COLO668 (cell line): ENCODE measurements around the gene ACADVL.

Experiments used
- DNase-seq: peaks from one replicate; lab custom pipeline; 2025; ENCODE audit not compliant: unreplicated experiment; lab: John Stamatoyannopoulos, UW

ACADVL gene

DNA sequence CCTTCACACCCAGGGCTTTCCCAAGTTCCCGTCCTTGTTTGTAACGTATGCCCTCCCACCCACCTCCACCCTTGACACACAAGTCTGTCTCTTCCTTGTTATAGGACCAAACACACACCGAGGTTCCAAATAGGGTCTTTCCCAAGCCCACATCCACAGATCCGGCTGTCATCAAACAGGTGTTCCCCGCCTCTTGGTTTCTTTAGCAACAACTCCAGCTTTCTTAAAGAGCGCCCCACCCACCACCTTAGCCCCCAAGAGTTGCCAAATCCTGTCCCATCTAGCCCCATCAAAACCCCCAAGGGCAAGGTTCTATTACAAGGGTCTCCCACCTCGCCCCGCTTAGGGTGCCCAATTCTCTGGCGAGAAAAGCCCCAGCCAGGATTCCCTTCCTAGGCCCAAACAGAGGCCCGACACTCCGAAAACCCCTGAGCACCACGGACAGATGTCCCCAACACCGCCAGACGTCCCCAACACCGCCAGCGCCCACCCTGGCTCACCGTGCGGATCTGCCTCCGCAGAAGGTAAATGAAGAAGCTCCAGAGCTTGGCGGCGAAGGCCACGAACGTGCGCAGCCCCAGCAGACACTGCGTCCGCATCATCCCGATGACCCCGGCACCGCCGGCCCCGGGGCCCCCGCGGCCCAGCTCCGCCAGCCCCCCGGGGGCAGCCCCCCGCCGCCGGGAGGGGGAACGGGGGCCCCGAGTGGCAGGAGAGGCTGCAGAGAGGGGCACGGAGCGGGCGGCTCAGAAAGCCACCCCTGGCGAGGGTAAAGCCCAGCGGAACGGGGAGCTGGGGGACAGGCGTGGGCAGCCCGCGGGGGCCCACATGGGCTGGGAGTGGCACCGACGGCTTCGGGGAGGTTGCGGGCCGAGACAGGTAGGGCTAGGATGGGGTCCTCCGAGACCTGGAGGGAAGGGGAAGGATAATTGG lies 31.2 kb downstream of the ACADVL start:
- DNase-seq, result no peak

DNA sequence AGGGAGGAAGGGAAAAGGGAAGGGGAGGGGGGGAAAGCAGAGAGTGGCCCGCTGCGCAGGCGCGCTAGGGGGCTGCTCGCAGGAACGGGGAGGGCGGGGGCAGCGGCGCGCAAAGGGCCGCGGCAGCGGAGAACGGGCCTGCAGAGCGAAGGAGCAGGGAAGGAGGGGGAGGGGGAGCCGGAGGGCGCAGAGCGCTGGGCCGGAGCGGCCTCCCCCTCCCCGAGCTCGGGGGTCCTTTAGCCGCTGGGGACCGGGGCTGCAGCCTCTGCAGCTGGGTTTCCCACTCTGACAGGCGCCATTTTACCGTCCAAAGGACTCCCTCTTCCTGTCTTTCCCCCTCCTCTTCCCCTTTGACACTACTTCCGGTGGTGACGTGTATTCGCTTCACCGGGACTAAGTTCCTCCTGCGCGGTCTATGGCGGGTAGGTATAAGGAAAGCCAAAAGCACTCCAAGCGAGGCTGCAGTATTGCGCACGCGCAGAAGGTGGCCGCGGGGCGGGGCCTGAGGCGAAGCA lies 32.0 kb downstream of the ACADVL start, which contains the start of gene CTDNEP1:
TSS of gene CTDNEP1 (minus strand) at position 74 of the 515 bp plus-strand sequence. CDS start 438 bp downstream, outside the sequence.
- peak; percentile 92 for DNase-seq

DNA sequence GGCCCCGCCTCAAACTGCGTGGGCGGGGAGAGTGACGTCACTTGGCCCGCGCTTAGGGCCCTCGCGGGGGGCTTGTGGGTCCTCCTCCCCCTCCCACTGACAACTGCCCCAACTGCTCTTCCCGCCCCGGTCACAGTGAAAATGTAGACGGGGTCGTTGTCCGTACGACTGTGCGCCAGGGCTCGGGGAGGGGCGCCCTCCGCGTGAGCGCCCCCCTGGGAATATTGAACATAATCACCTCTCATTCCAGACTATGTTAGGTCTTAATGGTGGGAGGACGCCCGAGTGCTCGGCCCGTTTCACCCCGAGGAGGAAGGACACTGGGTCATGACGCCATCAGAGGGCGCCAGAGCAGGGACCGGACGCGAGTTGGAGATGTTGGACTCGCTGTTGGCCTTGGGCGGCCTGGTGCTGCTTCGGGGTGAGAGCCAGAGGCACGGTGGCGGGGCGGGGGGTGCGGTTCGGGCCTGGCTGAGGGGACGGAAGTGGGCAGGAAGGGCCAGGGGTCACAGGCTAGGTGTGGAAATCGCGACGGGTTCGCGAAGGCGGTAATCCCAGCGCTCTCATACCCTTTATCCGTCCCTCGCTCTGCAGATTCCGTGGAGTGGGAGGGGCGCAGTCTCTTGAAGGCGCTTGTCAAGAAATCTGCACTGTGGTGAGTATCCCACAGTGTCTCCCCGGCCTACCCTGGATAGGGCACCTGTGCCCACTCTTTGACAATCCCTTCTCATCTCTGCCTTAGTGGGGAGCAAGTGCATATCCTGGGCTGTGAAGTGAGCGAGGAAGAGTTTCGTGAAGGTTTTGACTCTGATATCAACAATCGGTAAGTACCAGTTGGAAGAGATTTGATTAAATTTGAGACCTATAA lies 32.7 kb downstream of the ACADVL start, which contains the start of gene ELP5:
TSS of gene ELP5 (plus strand) at position 40 of the 868 bp plus-strand sequence. CDS start at position 376, 336 bp downstream.
- DNase-seq, result peak; percentile 89

DNA sequence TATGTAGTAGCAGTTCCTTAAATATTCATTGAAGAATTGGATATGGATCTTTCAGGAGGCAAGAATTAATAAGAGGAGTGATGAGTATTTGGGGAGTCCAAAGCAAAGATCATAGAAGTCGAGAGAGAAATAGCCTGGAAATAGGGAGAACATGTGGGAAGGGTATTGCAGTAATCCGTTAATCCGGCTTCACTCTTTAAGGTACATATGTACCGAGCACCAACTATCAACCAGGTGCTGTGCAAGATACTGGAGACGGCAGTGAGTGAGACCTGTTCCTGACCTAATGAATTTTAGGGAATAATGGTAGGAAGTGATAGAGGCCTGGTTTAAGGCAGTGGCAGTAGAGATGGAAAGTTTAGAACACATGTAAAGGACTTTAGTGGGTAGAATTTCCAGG lies 33.3 kb downstream of the ACADVL start:
- no peak for DNase-seq

DNA sequence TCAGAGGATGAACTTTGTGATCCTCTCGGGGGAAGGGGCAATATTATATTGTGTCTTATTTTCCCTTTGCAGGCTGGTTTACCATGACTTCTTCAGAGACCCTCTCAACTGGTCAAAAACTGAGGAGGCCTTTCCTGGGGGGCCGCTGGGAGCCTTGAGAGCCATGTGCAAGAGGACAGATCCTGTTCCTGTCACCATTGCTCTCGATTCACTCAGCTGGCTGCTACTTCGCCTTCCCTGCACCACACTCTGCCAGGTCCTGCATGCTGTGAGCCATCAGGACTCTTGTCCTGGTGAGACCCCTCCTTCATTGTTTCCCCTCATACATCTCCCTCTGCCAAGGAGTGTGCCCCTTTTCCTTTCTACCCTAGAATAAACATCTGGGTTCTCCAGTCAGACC lies 34.8 kb downstream of the ACADVL start:
- DNase-seq, result no peak

DNA sequence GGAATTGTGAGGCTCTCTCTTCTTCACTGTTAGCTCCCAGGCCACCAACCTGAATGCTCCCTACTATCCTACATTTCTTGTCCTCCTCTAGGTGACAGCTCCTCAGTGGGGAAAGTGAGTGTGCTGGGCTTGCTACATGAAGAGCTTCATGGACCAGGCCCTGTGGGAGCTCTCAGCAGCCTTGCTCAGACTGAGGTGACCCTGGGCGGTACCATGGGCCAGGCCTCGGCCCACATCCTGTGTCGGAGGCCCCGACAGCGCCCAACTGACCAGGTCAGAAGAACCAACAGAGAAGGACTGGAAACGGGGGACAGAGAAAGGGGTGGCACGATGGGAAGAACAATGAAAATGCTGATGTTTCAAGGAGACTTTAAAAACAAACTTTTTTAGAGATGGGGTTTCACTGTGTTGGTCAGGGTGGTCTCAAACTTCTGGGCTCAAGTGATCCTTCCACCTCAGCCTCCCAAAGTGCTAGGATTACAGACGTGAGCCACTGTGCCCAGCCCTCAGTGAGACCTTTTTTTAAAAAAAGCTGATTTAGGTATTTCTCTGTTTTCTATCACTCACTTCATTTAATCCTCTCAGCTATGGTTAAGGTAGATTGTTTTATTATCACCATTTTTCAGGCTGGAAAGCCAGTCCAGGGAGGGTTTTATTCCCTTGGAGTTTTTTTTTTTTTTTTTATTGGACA lies 37.2 kb downstream of the ACADVL start:
- DNase-seq, result no peak

DNA sequence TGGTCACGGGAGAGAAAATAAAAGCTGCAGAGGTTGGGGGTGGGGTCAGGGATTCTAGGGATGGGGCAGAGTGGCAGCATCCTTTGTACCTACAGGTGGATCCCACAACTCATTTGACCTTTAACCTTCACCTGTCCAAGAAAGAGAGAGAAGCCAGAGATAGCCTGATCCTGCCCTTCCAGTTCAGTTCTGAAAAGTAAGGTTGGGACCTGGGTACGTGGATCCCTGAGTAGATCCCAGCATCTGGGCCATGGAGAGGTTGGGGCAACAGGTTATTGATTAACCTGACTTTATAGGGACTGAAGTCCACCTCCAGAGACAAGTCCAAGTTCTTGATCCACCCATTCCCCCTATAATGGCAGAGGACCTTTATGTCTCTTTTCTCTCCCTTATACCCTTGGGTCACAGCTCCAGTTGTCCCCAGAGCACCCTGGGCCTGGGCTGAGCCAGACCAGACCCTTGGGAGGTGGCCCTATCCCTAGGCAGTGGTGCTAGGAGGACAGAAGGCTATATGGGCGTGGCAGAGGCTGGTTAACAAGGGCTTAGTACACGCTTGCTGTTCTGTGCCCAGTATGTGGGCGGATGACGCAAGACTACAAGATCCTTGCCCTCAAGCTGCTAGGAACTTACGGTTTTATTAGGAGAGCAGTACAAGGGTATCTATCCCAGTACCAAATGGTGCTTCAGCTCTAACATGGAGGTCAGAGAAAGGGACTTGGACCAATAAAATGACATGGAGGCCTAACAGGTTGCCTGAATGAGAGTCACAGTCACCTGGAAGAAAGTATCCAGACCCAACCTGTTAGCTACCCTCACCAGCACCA lies 39.2 kb downstream of the ACADVL start:
- DNase-seq, result peak; percentile 14

DNA sequence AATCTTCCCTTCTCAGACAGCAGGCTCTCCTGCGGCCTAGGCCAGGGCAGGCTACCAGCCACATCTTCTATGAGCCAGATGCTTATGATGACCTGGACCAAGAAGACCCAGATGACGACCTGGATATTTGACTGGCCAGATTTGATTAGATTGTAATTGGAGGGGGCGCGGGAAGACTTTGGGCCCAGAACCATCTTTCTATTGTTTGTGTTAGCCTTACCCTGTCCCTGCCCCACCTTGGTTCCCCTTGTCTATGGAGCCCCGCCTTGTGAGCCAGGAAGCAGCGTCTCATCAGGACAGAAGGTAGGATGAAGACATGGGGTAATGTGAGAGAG lies 39.8 kb downstream of the ACADVL start:
- no peak for DNase-seq

DNA sequence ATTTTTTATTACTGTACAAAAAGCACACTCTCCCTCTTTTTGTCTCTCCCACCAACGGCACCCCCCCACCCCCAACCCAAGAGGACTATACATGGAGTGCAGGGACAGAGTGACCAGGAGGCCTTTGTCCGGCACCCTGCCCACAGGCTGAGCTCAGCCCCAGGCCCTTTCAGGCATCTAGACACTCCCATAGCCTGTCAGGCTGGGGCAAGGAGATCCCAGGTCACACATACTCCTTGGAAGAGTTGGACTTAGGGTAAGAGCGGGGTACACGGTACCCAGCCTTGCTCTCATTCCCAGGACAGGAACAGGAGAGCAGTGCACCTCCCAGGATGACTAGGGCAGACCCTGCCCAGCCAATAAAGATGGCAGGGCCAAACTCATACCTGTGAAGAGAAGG lies 40.4 kb downstream of the ACADVL start:
- DNase-seq, result no peak

DNA sequence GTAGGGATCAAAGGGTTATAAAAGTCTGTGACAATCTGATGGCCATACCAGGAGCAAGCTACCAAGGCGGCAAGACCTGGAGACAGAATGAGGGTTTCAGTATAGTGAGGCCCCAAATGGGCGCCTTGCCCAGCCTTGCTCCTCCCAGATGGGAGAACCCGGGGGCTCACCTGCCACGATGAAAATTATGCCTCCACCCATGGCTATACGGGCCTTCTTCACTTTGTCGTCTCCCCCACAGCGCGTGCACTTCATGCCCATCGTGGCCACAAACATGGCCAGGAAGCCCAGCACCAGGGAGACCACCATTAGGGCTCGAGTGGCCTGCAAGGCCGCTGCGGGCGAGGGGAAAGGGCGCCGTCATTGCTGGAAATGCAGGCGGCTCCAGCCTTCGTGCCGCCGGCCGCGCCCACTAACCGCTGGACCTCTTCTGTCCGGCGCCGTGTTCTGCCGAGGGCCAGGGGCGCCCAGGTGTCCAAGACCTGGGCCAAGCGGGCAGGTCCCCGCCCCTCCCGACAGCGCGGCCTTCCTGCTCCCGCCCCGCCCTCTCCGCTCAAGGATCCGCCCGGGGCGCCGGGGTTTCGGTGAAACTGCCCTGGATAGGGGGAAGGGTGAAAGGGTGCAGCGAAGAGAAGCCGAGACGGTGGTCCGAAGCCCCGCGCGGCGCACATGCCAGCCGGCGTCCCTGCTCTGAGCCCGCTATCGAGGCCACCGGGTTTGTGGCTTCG lies 41.1 kb downstream of the ACADVL start:
- DNase-seq, result peak; percentile 78

DNA sequence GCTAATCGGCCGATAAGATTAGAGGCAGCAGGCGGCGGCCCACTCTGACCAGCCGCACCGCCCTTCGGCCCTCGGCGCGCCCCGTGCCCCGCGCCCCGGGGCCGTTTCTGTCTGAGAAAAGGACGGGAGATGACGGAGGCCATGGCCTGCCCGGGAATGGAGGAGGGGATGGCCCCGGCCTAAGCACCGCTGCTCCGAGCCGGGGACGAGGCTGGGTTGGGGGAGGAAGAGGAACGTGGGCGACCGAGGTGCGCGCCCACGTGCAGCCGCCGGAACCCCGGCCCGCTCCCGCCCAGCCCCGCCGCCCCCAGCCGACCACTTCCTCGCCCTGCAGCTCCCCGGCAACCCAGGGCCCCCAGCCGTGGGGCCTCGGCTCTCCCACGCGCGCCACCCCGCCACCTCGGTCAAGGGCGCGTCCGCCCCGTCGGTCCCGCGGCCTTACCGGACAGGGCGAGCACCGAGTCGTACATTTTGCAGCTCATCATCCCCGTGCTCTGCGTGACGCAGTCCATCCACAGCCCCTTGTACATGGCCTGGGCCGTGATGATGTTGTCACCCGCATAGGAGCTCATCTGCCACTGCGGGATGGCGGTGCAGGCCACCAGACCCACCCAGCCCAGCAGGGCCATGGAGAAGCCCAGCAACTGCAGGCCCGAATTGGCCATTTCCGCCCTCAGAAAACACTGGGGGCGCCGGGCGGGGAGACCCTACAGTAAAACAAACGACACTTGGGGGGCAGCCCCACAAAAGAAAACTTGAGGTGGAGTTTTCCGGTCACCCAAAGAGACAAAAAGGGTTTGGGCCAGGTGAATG lies 41.8 kb downstream of the ACADVL start:
- peak; percentile 29 for DNase-seq

DNA sequence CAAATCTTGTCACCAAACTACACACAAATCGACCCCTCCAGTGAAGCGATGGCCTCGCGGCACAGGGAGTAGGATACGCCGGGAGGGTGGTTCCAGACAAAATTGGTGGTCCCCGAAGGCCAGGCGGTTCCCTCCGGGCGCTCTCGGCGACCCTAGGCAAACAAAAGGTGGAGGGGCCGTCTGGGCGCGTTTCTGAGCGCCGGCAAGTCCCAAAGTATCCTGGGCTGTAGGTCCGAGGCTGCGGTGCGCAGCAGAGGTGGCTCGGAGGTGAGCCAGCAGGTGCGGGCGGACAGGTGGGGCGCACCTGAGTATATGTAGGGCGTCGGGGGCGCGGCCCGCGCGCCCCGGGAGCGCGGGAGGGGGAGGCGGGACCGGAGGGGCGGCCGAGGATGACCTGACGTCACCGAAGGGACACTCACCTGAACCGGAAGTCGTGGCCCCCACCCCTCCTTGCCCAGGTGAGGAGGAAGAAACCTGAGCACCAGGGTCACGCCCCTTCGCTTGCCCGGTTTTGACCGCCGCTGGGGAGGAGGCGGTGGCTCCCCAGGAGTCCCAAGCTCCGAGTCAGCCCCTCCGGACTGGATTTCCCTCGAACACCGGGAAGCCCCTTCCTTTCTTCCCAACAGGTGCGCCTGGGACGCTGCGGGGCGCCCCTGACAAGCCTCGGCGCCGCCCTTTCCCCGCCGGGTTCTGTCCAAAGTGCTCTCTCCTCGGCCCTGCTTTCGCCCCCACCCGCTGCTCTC lies 42.6 kb downstream of the ACADVL start, which contains the start of gene CLDN7:
TSS of gene CLDN7 (minus strand) at position 287 of the 743 bp plus-strand sequence. CDS start 435 bp downstream, outside the sequence.
- peak; percentile 92 for DNase-seq

DNA sequence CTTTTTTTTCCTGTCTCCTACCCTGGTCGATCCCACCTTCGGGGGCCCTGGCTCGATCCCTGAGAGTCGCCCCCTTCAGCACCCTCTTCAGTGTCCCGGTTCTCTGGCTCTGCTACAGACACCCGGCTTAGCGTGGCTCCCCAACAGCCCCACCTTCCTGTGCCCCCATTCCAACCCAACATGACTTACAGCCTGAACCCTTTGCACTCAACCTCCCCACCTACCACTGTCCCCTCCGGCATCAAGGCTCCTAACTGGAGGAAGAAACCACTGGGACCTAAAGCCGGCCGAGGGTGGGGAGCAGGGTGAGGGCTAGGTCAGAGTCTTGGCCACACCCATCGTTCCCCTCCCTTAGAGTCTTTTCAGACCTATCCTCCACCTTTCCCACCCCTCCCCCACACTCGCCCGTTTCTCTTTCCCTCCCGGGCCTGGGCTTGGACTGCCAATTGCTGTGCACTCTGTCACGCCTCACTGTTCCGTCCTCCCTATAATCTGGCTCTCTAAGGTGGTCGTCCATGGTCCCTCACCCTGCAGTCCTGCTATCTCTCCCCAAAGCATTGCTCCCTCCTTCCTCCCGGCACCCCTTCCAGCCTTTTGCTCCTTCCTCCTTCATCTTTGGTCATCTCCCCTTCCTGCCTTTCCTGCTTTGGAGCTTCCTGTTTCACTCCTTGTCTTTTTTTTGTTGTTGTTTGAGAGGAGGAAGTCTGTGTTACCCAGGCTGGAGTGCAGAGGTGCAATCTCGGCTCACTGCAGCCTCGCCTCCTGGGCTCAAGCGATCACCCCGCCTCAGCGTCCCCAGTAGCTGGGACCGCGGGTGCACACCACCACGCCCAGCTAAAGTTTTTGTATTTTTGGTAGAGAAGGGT lies 43.4 kb downstream of the ACADVL start:
- peak; percentile 45 for DNase-seq

DNA sequence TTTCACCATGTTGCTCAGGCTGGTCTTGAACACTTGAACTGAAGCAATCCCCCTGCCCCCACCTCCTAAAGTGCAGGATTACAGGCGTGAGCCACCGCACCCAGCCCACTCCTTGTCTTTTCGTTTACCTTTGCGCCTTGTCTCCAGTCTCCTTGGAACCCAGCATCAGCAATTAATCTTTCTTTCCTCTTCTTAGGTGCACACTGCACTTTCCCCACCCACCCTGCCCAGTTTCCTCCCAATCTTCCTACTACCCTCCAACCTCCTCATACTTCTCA lies 44.0 kb downstream of the ACADVL start:
- no peak for DNase-seq

DNA sequence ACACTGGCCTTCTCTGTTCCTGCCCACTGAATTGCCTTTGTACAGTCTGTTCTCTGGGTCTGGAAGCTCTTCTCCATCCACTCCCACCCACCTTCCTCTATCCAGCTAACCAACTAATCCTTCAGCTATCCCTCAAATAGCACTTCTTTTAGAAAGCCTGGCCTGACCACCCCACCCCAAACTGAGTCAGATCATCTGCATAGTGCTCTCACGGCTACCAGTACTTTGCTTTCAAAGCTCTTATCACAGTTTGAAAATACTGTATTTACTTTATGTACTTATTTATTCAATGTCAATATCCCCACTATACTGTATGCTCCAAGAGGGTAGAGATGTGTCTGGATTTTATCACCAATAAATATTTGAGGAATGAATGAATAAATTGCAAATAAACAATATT lies 47.0 kb downstream of the ACADVL start:
- DNase-seq, result no peak
